ENCODE results near the gene ARHGDIA.
A peak's percentile ranks its signal among the peaks of the same experiment; 100 is the strongest.

ARHGDIA gene

DNA sequence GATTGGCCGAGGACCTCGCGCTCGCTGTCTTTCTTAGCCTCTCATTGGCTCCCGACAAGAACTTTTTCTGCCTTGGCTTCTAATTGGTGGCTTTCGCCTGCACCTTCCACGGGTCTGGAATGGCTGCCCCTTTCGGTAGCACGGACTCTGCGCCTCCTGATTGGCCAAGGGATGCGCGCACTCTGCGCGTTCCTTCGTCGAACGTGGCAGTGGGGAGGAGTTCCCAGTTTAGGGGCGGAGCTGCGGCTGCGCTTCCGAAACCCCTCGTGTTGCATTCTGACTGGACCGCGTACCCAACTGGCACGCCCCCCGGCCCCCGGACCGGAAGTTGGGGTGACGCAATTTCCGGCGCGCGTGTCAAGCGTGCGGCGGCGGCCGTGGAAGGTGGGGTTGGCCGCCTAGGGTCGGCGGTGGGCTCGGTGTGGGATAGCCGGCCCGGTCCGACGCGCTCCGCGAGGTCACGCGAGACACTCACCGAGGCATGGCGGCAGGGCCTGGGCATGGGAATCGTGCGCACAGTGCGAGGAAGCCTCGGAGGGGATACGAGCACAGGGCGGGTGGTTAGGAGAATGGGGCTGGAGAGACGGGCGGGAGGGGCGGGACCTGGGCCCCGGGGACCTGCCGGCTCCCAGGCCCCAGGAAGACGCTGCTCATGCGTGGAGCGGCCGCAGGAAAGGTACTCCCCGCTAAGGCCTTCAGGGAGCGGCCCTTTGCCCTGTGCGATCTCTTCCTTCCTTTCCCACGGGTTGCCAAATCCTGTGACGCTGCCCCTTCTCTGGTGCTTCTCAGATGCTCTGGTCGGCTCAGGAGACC, 10.2 kb downstream of the ARHGDIA start:
- DNase-seq, result peak; percentile 100

DNA sequence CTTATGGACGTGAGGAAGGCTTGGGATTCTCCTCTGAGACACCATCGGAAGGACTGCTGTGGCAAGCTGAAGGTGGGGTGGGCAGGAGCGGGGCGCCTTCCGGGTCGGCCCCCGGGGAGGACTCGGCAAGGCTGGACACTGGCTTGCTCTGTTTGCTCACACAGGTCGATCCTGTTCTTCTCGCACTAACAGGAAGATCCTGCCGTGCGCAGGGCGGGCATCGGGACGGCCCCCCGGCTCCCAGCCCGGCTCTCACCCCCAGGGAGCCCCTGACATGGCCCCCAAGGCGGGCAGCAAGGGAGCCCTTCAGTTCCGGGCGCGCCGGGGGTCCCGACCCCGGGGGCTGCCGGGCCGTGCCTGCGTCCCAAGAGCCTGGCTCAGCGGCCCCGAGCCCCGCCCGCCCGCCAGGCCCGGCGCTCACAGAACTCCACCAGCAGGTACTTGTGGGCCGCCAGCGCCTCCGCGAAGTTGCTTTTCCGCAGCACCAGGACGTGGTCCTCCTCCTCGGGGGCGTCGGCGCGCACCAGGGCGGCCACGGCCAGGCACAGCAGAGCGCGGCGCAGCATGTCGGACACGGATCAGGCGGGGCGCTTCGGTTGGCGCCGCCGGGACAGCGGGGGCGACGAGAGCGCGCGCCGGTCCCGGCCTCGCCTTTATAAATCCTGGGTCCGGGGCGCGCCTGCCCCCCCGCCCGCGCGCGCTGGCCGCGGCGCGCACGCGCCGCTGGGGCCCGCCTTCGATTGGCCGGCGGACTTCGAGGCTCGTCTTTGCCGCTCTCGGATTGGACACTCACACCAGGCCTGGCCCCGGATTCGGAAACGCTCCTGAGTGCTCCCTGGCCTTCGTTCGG, 11.0 kb downstream of the ARHGDIA start, which contains the start of gene P4HB:
Gene P4HB, minus strand, starts transcription at position 630 of the 850 bp plus-strand sequence. Its CDS starts 64 bp downstream, at position 566.
- DNase-seq, result no peak

DNA sequence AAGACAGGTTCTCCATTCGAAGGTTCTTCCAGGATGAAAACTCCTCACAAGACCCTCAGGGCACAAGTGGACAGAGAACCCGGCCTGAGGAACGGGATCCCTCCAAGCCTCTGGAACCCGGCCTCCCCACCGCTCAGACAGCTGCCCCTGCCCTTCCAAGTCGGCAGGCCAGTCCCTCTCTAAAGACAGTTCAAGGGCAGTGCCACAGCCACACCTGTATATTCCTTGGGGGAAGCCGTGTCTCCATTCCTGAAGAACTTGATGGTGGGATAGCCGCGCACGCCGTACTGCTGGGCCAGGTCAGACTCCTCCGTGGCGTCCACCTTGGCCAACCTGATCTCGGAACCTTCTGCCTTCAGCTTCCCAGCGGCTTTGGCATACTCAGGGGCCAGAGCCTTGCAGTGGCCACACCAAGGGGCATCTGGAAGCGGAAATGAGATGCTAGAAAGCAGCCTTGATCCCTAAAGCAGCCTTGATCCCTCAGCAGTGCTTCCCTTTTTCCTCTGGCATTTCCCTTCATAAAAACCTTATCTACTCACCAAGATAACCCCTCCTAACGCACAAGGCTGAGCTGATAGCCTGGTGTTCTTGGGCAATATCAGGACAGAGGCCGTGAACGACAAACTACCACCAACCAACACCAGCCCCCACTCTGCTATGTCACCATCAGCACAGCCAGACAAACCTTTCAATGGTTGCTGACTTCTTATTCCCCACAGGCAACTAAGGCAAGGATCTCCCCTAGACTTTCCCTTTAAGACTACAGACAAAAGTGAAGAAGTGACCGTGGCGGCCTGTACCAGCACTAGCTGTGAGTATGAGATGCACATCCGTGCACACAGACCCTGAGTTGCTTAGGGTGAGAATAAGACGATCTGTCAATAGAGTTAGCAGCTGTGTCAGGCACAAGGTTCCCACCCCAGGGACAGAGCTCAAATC, 11.9 kb downstream of the ARHGDIA start:
- DNase-seq, result no peak

DNA sequence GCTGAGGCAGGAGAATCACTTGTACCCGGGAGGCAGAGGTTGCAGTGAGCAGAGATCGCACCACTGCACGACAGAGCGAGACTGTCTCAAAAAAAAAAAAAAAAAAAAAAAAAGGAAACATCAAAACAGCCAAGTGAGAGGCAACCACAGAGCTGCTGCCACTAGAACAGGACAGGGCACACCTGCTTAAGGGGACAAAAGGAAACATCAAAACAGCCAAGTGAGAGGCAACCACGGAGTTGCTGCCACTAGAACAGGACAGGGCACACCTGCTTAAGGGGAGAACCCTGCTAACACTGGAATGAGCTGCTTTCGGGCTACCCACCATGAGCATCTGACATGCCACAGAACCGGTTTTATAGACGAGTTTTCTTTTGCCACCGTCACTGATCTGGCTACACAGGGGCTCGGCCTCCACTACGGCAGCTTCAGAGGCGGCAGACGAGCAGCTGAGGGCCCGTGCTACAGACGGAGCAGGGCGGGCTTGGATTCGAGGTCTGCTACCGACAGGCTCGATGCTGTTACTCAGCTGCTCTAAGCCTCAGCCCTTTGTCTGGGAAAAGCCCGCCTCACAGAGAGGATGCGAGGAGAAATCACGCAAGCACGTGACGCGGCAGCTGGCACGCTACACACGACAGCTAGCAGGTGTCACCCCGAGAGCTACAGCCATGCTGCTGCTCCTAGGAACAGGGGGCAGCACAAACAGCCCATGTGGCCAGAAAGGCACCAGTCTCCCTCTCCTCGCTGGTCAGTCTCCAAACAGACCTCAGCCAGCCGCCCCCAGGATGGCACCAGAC, 12.8 kb downstream of the ARHGDIA start:
- no peak for DNase-seq

DNA sequence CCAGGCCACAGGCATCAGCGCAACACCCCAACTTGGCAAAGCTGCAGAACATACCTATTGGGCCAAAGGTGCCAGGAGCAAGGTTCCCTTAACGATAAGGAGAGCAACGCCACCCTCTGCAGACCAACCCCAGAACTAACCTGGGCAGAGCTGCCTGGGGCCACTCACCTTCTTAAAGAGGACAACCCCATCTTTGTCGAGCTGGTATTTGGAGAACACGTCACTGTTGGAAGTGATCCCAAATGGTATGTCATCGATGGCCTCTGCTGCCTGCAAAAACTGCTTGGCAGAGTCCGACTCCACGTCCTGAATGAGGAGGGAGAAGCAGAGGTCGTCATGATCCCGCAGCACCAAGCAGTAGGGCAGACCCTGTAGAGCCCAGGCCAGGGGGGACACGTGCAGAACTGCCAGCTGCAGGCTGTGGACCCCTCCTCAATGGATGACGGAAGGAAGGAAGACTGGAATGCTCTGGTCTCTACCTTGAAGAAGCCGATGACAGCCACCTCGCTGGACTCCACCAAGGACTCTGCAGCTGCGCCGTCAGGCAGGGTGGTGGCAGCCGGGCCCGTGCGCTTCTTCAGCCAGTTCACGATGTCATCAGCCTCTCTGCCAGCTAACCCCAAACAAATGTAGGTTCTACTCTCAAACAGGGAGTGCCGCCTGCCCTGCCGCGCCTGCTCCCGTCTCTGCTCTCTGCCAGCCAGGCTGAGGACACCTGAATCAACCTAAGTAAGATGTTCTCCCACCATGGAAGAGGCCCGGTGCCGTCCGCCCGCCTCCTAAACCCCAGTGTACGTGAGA, 16.0 kb downstream of the ARHGDIA start:
- DNase-seq, result no peak

DNA sequence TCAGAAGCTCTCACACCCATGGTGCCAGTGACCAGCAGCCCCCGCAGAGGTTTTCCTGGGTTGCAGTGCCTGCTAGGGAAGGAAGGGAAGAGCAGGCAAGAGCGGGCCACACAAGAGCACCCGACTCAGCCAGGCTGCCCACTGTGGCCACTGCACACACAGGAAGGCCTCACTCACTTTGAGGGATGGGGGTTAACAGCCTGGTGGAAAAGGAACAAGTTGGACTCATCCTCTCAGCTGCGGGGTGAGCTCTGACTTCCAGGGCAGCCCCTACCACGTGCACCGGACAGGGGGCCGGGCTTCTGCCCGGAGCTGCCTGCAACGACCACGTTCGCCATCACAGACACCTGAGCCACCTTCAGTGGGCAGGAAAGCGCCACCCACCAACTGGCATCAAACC, 18.9 kb downstream of the ARHGDIA start:
- DNase-seq, result no peak

DNA sequence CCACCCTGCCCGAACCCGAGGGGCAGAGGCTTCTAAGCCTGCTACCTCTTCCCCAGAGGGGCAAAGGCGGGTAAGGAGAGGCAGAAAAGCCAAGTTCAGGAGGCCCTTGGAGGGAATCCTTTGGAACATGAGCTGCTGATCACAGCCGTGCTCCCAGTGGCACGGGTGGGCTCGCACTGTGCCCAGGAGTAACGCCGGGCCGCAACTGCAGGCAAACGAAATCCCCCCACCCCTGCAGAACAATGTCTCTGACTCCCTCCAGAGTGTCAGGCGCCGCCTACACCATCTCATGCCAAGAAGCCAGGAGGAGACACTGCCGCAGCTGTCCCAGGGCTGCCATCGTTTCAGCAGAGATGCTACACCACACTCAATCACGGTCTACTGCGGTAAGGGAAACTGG, 19.7 kb downstream of the ARHGDIA start:
- no peak for DNase-seq

DNA sequence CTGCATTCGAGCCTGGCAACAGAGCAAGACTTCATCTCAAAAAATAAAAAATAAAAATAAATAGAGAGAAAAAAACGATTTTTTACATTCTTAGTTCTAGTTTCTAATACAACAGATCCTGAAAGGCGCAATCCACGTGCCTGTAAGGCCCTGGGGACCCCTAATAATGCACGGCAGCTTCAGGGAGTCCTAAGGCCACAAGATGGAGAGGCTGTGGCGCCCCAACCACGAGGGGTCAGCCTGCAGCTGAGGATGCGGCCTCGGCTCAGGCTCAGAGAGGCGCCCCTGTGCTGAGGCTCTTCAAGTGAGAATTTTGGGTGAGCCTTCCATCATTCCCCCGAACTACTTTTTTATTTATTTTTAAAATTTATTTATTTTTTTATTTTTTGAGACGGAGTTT, 21.7 kb downstream of the ARHGDIA start:
- no peak for DNase-seq

DNA sequence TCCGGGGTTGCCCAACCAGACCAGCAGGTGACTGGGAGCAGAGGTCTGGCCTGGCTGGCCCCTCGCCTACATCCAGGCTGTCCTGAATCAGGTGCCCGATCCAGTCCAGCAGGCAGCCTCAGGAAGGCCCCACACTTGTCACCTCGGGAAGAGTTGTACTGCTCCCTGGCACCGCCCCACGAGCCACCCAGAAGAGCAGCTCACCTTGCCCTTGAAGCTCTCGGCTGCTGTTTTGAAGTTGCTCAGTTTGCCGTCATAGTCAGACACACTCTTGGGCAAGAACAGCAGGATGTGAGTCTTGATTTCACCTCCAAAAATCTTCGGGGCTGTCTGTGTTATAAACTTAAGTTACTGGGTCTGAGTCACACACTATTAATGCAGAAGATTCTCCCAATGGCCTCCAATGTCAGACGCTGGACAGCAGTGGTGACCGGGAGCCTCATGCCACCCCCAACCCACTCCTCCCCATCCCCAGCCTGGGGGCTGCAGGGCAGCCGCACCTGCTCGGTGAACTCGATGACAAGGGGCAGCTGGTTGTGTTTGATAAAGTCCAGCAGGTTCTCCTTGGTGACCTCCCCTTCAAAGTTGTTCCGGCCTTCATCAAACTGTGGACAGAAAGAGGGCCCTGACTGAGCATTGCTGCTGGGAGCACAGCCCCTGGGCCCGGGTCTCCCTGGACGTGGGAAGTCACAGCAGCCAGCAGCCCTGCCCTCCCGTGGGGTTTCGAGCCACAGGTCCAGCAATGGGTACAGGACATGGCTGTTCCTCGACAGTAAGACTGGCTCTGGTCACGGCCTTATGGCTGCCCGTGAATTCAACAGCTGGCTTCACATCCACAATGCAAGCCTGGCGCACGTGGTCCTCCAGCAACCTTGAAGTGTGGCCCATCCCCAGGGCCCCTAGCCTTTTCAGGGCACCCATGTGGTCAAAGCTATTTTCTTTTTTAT, 24.1 kb downstream of the ARHGDIA start:
- DNase-seq, result no peak

DNA sequence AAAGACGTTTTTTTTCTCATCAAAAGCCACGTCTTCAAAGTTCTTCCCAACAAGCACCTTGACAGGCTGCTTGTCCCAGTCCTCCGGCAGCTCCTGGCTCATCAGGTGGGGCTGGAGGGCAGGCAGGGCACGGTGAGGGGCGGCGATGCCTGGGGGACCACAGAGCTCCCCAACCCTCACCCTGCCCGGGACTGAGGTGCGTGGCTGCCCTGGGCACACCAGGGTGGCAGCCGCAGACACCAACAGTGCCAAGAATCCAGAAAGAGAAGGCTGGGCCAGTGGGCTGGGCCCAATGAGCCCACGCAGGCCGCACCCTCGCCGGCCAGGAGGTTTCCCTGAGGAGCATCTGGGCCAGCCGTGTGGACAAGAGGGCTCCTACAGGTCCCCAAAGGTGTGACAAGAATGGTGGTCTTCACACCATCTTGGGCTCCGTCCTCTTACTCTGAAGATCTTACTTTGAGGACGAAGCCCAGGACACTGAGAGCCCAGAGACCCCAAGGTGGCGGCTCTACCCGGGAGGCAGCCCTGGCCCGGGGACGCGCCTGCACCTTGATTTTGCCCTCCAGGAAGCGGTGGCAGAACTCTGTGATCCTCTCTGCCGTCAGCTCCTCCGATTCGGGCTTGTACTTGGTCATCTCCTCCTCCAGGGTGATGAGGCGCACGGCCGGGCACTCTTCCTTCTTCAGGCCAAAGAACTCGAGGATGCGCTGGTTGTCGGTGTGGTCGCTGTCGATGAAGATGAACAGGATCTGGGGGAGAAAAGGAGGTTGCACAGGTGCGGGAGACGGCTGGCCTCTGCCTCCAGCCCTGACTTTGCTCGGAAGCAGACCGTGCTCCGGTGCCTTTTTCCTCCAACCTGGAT, 25.0 kb downstream of the ARHGDIA start:
- DNase-seq, result no peak

DNA sequence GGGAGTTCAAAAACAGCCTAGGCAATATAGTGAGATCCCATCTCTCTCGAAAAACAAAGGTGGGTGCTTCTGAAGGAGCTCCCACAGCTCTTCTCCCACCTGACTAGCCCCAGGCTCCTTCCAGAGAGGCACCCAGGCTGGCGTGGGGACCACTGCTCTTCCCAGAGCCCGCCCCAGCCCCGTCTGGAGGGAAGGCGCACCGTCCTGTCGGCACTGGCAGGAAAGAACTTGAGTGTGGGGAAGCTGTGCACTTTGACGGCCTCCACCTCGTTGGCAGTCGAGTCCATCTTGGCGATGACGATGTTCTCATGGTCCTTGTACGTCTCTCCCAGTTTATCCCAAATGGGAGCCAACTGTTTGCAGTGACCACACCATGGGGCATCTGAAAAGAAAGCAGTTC, 25.8 kb downstream of the ARHGDIA start:
- no peak for DNase-seq

DNA sequence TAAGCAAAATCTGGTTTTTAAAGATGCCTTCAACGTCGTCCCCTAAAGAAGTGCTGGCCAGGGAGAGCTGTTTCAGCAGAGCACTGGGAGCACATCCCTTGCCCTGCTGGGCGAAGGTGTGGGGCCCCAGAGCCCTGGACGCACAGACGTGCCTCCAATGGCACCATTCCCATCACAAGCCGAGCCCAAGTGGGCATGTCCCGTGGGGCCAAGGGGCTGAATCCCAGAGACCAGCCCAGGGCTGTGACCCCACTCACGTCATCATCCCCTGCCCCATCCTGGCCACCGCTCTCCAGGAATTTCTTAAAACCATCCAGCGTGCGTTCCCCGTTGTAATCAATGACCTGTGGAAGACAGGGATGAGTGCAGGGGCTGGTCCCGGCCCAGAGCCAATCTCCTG, 26.2 kb downstream of the ARHGDIA start:
- DNase-seq, result no peak

DNA sequence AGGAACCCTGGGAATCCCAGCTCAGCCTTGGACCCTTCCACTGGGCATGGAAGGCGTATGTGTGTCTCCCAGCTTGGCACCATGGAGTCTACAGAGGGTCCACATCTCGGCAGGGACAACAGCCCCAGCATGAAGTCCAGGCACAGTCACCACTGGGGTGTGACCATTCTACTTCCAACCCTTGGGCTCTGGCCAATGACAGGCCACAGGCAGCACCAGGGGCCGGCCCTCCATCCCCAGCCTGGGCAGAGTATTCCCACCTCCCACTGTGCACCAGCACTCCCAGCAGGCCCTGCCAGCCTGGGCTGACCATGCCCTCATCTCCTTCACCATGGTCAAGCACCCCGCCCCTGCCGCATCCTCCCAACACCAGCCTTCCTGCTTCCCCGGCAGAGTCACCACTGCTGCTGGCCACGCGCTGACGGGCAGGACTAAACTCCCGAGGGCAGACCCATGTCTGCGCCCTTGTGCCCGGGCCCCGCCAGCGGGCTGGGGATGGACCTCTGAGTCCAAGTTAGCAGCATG, 26.7 kb downstream of the ARHGDIA start:
- no peak for DNase-seq

DNA sequence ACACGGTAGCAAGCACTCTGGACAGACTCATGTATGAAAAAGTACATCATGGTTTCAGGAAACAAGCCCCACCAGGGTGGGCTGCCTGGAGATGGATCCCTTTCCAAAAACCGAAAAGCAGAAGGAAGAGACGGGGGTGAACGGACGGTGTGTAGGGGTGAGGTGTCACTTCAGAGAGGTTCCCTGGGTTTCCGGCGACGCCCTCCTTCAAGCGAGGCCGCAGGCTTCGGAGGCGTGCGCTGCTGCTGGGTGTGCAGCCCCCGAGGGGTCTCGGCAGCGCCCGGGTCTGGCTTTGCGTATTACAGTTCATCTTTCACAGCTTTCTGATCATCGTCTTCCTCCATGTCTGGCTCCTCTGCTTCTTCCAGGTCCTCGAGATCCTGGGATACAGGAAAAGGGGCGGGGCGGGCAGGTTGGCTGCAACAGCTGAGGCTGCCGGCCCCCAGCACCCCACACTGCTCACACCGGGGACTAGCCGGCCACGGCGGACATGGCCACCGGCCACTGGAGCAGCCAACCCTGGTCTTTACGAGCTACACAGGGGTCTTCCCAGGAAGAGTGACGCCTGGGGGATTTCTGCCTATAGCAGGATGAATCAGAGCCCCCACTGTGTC, 27.3 kb downstream of the ARHGDIA start:
- DNase-seq, result no peak

DNA sequence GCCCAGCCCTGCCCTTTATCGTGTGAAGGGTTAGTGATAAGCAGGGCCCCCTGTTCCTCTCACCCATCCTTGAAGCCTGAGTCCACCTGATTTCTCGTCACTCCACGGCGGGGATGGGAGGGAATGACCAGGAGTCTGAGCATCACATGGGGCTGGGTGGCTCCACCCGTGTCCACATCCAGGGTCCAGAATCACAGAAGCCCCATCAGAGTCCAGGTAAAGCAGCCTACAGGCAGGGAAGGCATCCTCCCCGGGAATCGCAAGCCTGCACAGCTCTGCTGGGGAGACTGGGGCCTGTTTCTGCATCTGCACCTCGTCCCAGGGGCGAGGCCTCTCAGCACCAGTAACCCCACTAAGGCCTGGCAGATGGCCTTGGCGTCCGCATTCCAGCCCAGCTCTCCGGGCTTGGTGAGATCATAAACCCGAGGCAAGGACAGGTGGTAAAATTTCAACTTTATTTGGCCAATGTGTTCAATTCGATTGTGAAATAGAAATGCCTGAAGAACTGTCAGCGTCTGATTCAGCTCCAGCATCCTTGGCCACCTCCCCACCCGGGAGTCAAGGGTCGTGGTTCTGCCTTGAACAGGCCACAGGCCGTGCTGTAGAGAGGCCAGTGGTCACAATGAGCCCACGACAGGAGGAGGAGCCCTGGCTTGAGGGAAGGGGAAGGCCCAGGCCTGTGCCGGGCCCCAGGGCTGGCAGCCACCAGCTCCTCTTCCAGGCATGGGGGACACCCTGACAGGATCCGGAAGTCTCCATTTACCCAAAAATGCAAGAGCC, 28.2 kb downstream of the ARHGDIA start:
- DNase-seq, result no peak

DNA sequence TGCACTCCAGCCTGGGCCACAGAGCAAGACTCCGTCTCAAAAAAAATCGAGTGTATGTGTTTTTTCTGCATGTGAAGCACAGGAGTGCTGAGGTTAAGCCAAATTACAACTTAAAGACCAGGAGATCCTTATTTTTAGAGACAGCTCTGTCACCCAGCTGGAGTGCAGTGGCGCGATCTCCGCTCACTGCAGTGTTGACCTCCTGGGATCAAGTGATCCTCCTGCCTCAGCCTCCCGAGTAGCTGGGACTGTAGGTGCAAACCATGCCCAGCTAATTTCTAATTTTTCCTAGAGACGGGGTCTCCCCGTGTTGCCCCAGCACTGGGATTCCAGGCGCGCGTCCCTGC, 28.8 kb downstream of the ARHGDIA start:
- DNase-seq, result no peak

DNA sequence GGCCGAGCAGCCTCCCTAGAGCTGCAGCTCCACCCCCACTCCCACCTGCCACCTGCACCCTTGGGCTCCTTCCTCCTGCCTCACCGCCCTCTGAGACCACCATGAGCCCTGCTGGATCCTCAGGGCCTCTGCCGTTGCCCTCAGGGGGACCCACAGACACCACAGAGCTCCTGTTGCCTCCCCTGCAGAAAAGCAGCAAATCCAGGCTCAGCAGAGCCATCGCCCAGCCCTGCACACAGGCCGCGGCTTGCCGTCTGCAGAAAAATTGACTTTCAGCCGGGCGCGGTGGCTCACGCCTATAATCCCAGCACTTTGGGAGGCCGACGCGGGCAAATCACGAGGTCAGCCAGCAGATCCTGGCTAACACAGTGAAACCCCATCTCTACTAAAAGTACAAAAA, 29.3 kb downstream of the ARHGDIA start:
- no peak for DNase-seq

All from amniotic stem cell (primary cell).